KMS-11 (cell line): Measurements from ENCODE around the gene DMXL2.
"Not testable (repeated sequence)": the region's sequence is repeated elsewhere in the genome, so short reads cannot be mapped to it uniquely, and the experiment has no call there.

Experiments
- H2AFZ ChIP-seq: fragments of 200-600 bp; sonication (generic); 2 replicates; pipeline ENCODE4 v1.6.1; 2016; ENCODE audit warnings: antibody characterized with exemption, mixed run types, low read depth
- H3K27ac ChIP-seq: fragments of 200-600 bp; sonication (generic); 2 replicates; pipeline ENCODE4 v1.6.1; 2016; ENCODE audit warnings: mild to moderate bottlenecking, mixed run types
- H3K27me3 ChIP-seq: fragments of 200-600 bp; sonication (generic); 2 replicates; pipeline ENCODE4 v1.6.1; 2017; ENCODE audit warnings: mild to moderate bottlenecking, low read depth, mixed run types, moderate library complexity; ENCODE audit not compliant: insufficient read depth
- H3K36me3 ChIP-seq: fragments of 200-600 bp; sonication (generic); 2 replicates; pipeline ENCODE4 v1.6.1; 2017; ENCODE audit warnings: mild to moderate bottlenecking, mixed run types; ENCODE audit not compliant: insufficient read depth
- H3K4me1 ChIP-seq: fragments of 200-600 bp; sonication (generic); 2 replicates; pipeline ENCODE4 v1.6.1; 2016; ENCODE audit warnings: mild to moderate bottlenecking, low read depth, mixed run types; ENCODE audit not compliant: poor library complexity, severe bottlenecking
- H3K4me2 ChIP-seq: fragments of 200-600 bp; sonication (generic); 2 replicates; pipeline ENCODE4 v1.7.0; 2016; ENCODE audit warnings: mild to moderate bottlenecking, mixed run types
- H3K4me3 ChIP-seq: fragments of 200-600 bp; sonication (generic); IDR thresholded peaks from 2 replicates; pipeline ENCODE4 v1.6.1; 2017; ENCODE audit warnings: low read depth, low read length, mixed read lengths; ENCODE audit not compliant: insufficient read depth
- H3K79me2 ChIP-seq: fragments of 200-600 bp; sonication (generic); 2 replicates; pipeline ENCODE4 v1.6.1; 2016; ENCODE audit warnings: low read depth, mixed run types; ENCODE audit not compliant: insufficient read depth
- H3K9ac ChIP-seq: fragments of 200-600 bp; sonication (generic); 2 replicates; pipeline ENCODE4 v1.6.1; 2016; ENCODE audit warnings: mild to moderate bottlenecking, mixed run types
- H4K20me1 ChIP-seq: fragments of 200-600 bp; sonication (generic); 2 replicates; pipeline ENCODE4 v1.6.1; 2016; ENCODE audit warnings: mild to moderate bottlenecking, mixed run types; ENCODE audit not compliant: insufficient read depth
- TF ChIP-seq, protein P1 (sequence below): fragments of 200-600 bp; sonication (generic); conservative IDR thresholded peaks from 2 replicates; pipeline ENCODE4 v1.6.1; 2017; ENCODE audit warnings: low read depth, mild to moderate bottlenecking, antibody characterized with exemption, low read length, moderate library complexity, mixed read lengths

Gene DMXL2

DNA sequence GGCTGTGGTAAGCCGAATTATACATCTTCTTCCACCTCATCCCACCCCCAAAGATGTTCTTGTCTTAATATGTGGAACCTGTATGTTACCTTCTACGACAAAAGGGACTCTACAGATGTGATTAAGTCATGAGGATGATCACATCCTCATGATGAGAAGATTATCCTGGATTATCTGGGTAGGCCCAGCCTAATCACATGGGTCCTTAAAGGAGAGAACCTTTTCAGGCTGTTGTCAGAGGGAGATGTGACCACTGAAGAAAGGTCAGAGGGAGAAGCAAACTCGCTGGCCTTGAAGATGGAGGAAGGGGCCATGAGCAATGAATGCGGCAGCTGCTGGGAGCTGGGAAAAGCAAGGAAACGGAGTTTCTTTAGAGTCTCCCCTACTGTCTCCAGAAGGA lies 45.9 kb upstream of the DMXL2 start:
- no peak overlapping the region for H3K9ac ChIP-seq
- no peak overlapping the region for H2AFZ ChIP-seq

DNA sequence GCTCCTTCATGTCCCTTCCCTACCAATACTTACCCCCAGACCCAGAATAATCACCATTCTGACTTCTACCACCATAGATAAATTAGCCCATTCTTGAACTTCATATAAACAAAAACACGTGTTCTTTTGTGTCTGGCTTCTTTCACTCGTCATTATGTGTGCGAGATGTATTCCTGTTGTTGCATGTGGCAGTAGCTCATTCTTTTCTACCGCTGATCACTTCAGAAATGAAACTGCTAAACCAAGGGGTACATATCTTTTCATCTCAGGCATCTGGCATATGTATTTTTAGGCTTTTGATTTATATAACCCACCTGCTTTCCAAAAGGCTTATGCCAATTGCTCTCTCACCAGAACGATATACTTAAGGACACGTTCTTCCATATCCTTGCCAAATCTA lies 44.9 kb upstream of the DMXL2 start:
- Histone ChIP-seq H4K20me1 (no peaks in the 10 kb centered on the region), H3K27ac (no peak overlapping the region), H3K9ac (no peak overlapping the region), H3K27me3 (no peaks in the 10 kb centered on the region), H3K4me1 (no peaks in the 10 kb centered on the region), H3K4me2 (no peak overlapping the region), H3K79me2 (no peaks in the 10 kb centered on the region), H2AFZ (no peak overlapping the region), H3K36me3 (no peaks in the 10 kb centered on the region), H3K4me3 (no peak overlapping the region)
- TF ChIP-seq, protein P1, sequence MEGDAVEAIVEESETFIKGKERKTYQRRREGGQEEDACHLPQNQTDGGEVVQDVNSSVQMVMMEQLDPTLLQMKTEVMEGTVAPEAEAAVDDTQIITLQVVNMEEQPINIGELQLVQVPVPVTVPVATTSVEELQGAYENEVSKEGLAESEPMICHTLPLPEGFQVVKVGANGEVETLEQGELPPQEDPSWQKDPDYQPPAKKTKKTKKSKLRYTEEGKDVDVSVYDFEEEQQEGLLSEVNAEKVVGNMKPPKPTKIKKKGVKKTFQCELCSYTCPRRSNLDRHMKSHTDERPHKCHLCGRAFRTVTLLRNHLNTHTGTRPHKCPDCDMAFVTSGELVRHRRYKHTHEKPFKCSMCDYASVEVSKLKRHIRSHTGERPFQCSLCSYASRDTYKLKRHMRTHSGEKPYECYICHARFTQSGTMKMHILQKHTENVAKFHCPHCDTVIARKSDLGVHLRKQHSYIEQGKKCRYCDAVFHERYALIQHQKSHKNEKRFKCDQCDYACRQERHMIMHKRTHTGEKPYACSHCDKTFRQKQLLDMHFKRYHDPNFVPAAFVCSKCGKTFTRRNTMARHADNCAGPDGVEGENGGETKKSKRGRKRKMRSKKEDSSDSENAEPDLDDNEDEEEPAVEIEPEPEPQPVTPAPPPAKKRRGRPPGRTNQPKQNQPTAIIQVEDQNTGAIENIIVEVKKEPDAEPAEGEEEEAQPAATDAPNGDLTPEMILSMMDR: no peak

More for the DNA sequence above, 45.9 kb upstream of the DMXL2 start:
- H3K27me3 ChIP-seq: no peaks in the 10 kb centered on the region
- H4K20me1 ChIP-seq: no peaks in the 10 kb centered on the region
- H3K79me2 ChIP-seq: no peaks in the 10 kb centered on the region
- TF ChIP-seq, protein P1: no peak
- H3K4me2 ChIP-seq: no peak overlapping the region
- H3K4me3 ChIP-seq: no peak overlapping the region
- no peak overlapping the region for H3K27ac ChIP-seq
- no peaks in the 10 kb centered on the region for H3K36me3 ChIP-seq
- no peaks in the 10 kb centered on the region for H3K4me1 ChIP-seq

DNA sequence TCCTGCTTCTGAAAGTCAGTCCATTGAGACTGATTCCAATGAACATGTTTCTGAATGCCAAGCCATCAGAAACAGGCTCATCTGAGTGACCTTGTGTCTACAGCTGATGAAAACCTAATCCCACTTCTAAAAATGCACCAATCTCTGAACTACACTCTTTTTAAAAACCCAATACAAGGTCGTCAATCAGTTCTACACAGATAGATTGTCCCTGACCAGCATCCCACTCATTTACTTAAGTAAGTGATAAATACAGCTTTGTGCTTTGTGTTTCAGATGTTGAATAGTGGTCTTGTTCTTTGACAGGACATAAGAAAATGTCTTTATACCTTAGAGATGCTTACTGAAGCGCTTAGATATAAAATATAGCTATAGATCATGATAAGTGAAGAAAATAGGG lies 38.5 kb upstream of the DMXL2 start:
- no peaks in the 10 kb centered on the region for H3K27me3 ChIP-seq
- no peak overlapping the region for H3K27ac ChIP-seq
- H3K9ac ChIP-seq: no peak overlapping the region
- H3K4me1 ChIP-seq: peaks cover 7% of the 10 kb centered on the region
- no peak overlapping the region for H3K4me3 ChIP-seq
- H3K4me2 ChIP-seq: no peak overlapping the region
- TF ChIP-seq, protein P1: no peak
- H3K79me2 ChIP-seq: no peaks in the 10 kb centered on the region
- no peaks in the 10 kb centered on the region for H4K20me1 ChIP-seq
- H3K36me3 ChIP-seq: no peaks in the 10 kb centered on the region; the same call in 1 of the 2 replicates
- H2AFZ ChIP-seq: no peak overlapping the region

DNA sequence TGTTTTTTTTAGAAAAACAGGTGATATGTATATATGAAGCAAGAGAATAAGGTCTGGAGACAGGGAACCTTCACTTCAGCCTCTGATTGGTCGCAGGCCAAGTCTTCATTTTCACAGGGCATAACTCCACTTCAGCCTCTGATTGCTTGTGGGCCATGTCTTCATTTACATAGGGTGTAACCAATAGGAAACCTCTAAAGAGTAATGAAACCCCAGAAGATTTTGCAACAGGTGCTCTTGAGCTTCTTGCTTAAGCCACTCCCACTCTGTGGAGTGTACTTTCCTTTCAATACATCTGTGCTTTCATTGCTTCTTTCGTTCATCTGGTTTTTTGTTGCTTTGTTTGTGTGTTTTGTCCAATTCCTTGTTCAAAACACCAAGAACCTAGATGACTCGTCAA lies 36.1 kb upstream of the DMXL2 start:
- Histone ChIP-seq H3K4me2 (no peak overlapping the region), H3K27me3 (no peaks in the 10 kb centered on the region), H3K79me2 (no peaks in the 10 kb centered on the region), H3K4me3 (no peak overlapping the region), H3K36me3 (no peaks in the 10 kb centered on the region; the same call in 1 of the 2 replicates), H2AFZ (no peak overlapping the region), H4K20me1 (no peaks in the 10 kb centered on the region), H3K4me1 (peaks cover 7% of the 10 kb centered on the region), H3K9ac (no peak overlapping the region), H3K27ac (no peak overlapping the region)
- TF ChIP-seq, protein P1: no peak

DNA sequence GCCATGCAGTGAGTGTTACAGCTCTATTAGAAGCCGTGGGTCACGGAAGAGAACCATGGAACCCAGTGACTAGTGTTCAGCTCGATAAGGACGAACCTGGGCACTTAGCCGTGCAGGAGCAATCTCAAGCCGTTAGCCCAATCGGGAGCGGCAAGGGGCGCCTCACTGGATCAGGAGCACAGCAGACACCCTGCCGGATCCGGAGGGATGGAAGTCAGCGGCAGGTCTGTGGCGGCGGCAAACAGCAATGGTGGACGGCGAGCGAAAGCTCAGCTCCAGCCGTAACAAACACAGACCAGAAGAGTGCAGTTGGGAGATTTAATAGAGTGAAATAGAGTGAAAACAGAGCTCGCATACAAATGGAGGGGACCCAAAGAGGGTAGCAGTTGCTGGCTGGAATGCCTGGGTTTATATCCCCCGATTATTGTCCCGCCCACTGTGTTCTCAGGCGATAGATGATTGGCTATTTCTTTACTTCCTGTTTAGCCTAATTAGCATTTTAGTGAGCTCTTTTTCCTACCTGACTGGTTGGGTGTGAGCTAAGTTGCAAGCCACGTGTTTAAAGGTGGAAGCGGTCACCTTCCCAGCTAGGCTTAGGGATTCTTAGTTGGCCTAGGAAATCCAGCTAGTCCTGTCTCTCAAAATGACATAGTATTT lies 33.0 kb upstream of the DMXL2 start:
- H3K9ac ChIP-seq, H3K27ac ChIP-seq, H2AFZ ChIP-seq, H4K20me1 ChIP-seq, H3K4me1 ChIP-seq, H3K27me3 ChIP-seq, H3K79me2 ChIP-seq, H3K36me3 ChIP-seq, H3K4me2 ChIP-seq, H3K4me3 ChIP-seq: not testable (repeated sequence)
